Type B pancreatic cell (in vitro differentiated cells): ENCODE measurements around the gene CREM. TPM values are rescaled to one million over a fixed set of nuclear protein-coding genes. Genes with fewer than 3 reads are reported as not detected.
A peak's percentile ranks its signal among the peaks of the same experiment; 100 is the strongest.
"Not testable (repeated sequence)": the region's sequence is repeated elsewhere in the genome, so short reads cannot be mapped to it uniquely, and the experiment has no call there.

Experiments used
- DNase-seq: peaks from one replicate; pipeline ENCODE4 v3.0.0; 2021; ENCODE audit warnings: mixed read lengths; ENCODE audit not compliant: unreplicated experiment; ENCODE audit errors: extremely low spot score
- H3K27ac Mint-ChIP-seq: 2 replicates; pipeline ENCODE4 v1.8.0; 2021; ENCODE audit warnings: mild to moderate bottlenecking, mixed read lengths
- H3K27me3 Mint-ChIP-seq: 2 replicates; pipeline ENCODE4 v1.8.0; 2021; ENCODE audit warnings: mixed read lengths
- H3K36me3 Mint-ChIP-seq: 2 replicates; pipeline ENCODE4 v1.8.0; 2021; ENCODE audit warnings: mixed read lengths
- H3K4me1 Mint-ChIP-seq: one replicate; pipeline ENCODE4 v1.8.0; 2021; ENCODE audit warnings: mixed read lengths; ENCODE audit not compliant: unreplicated experiment
- H3K4me3 Mint-ChIP-seq: 2 replicates; pipeline ENCODE4 v1.8.0; 2021; ENCODE audit warnings: mild to moderate bottlenecking, mixed read lengths
- H3K9me3 Mint-ChIP-seq: 2 replicates; pipeline ENCODE4 v1.8.0; 2021; ENCODE audit warnings: mixed read lengths
- long read RNA-seq: library from polyadenylated mRNA; unstranded; transcript quantifications from one replicate; pipeline ENCODE4 v2.0.0, GENCODE V29; 2020
- total RNA-seq: library from RNA; stranded (reverse); gene quantifications from 2 replicates; pipeline ENCODE4 v1.2.1, GENCODE V29; 2021; ENCODE audit warnings: low replicate concordance
- TF ChIP-seq, protein P1 (sequence below): fragments of 200-600 bp; sonication (generic); conservative IDR thresholded peaks from 2 replicates; pipeline ENCODE4 v1.5.0; 2021; ENCODE audit warnings: antibody characterized with exemption, mild to moderate bottlenecking

The CREM gene
- total RNA-seq = 17.8 and 26.9 TPM in 2 replicates
- long read RNA-seq, transcript CREM-211 (4 exons, 1,207 nt) = major isoform, 7 of 32 reads
- long read RNA-seq, partial matches to known transcripts = 1 of 32 reads
- long read RNA-seq, other reads (novel, unspliced or antisense) = 14 of 32 reads

GRCh38 chr10:35126530-35127288 lies at the start of gene CREM:
TSS of gene CREM (plus strand) at chr10:35126846. CDS start at chr10:35137836, 10,990 bp downstream.
- Mint-ChIP-seq H3K4me3 (peak within 1 kb of the TSS; percentile 92), H3K27ac (peak within 1 kb of the TSS; percentile 97), H3K9me3 (no peaks in the 10 kb centered on the region), H3K36me3 (peaks cover 3% of the 10 kb centered on the region), H3K4me1 (peaks cover 19% of the 10 kb centered on the region), H3K27me3 (no peaks in the 10 kb centered on the region)
- peak; percentile 99 for DNase-seq
- TF ChIP-seq, protein P1, sequence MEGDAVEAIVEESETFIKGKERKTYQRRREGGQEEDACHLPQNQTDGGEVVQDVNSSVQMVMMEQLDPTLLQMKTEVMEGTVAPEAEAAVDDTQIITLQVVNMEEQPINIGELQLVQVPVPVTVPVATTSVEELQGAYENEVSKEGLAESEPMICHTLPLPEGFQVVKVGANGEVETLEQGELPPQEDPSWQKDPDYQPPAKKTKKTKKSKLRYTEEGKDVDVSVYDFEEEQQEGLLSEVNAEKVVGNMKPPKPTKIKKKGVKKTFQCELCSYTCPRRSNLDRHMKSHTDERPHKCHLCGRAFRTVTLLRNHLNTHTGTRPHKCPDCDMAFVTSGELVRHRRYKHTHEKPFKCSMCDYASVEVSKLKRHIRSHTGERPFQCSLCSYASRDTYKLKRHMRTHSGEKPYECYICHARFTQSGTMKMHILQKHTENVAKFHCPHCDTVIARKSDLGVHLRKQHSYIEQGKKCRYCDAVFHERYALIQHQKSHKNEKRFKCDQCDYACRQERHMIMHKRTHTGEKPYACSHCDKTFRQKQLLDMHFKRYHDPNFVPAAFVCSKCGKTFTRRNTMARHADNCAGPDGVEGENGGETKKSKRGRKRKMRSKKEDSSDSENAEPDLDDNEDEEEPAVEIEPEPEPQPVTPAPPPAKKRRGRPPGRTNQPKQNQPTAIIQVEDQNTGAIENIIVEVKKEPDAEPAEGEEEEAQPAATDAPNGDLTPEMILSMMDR = peak; percentile 97

DNA sequence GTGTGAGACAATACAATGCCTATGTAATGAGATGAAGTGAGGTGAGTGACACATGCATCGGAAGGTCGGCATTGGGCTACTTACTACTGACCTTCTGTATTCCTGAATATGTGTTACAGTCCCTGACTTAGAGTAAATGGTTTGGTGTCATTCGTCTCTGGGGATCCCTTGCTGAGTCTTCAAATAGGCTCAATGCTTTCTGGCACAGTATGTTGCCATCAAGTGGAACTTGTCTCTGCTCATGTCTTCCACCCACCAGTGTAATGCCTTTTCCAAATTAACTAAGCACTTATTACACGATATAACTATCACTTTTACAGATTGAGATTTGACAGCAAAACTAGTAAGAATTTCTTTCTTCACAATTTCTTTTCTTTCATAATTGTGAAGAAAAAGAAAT lies 47.4 kb upstream of the CREM start:
- H3K4me3 Mint-ChIP-seq = no peak overlapping the region
- peaks cover 7% of the 10 kb centered on the region for H3K9me3 Mint-ChIP-seq
- H3K36me3 Mint-ChIP-seq = peaks cover 31% of the 10 kb centered on the region
- TF ChIP-seq, protein P1 = no peak
- H3K27ac Mint-ChIP-seq = no peak overlapping the region
- no peak for DNase-seq
- H3K4me1 Mint-ChIP-seq = peaks cover 1% of the 10 kb centered on the region
- H3K27me3 Mint-ChIP-seq = no peaks in the 10 kb centered on the region

DNA sequence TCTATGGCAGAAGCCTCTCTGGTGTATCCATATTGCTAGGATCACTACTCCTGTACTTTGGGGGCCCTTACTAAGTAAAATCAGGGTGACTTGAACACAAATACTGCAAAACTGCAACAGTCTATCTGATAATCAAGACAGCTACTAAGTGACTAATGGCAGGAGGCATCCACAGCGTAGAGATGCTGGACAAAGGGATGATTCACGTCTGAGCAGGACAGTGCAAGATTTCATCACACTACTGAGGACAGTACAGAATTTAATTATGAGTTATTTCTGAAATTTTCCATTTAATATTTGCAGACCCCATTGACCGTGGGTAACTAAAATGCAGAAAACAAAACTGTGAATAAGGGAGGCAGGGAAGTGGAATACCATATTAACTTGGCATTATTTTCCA lies 46.9 kb upstream of the CREM start:
- no peak for DNase-seq
- H3K4me3 Mint-ChIP-seq = no peak overlapping the region
- H3K27ac Mint-ChIP-seq = no peak overlapping the region
- H3K9me3 Mint-ChIP-seq = peaks cover 5% of the 10 kb centered on the region
- TF ChIP-seq, protein P1 = no peak
- peaks cover 29% of the 10 kb centered on the region for H3K36me3 Mint-ChIP-seq
- H3K27me3 Mint-ChIP-seq = no peaks in the 10 kb centered on the region
- H3K4me1 Mint-ChIP-seq = no peaks in the 10 kb centered on the region

DNA sequence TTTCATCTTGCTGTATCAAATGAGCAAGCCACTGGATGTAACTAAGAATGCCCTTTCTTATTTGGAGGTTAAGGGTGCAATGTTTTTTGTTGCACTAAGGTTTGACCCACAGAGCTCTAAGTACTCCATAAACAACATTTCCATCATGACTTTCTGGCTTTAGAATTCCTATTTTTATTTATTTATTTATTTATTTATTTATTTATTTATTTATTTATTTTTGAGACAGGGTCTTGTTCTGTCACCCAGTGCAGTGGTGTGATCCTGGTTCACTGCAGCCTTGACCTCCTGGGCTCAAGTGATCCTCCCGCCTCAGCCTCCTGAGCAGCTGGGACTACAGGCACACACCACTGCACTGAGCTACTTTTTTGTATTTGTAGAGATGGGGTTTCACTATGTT lies 46.4 kb upstream of the CREM start:
- not testable (repeated sequence) for H3K9me3 Mint-ChIP-seq, H3K4me1 Mint-ChIP-seq, DNase-seq, H3K27ac Mint-ChIP-seq, H3K4me3 Mint-ChIP-seq, H3K27me3 Mint-ChIP-seq
- peaks cover 26% of the 10 kb centered on the region for H3K36me3 Mint-ChIP-seq

- no peak for DNase-seq
- Mint-ChIP-seq H3K4me3 (no peak overlapping the region), H3K27ac (no peak overlapping the region), H3K27me3 (no peaks in the 10 kb centered on the region), H3K36me3 (peaks cover 29% of the 10 kb centered on the region), H3K9me3 (peaks cover 5% of the 10 kb centered on the region), H3K4me1 (peaks cover 8% of the 10 kb centered on the region)
- TF ChIP-seq, protein P1 = no peak
Observed at GRCh38 chr10:35083242-35083641, 43.4 kb upstream of the CREM start.

DNA sequence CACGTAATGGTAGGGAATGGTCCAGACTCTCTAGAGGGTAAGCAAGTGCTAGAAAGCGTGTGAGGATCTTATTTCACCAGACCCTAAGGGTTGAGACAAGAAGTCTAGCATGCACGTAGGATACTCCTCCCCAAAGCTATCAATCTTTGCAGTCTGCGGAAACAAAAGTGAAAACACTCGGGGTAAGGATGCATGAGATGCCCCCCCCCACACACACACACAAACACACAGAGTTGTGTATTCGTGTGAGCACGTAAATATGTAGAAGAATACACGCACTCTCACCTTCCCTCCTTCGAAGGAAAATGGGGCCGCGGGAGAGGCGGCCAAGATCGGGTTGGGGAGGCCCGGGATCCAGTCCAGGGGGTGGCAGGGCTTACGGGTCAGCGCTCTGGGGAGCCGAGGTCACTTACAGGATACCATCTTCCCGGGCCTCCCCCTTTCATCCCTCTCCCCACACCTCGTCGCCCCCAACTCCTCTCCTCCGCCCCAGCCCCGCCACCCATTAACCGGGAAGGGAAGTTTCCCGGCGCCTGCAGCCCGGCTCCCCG lies 37.0 kb upstream of the CREM start:
- H3K27me3 Mint-ChIP-seq = peaks cover 2% of the 10 kb centered on the region
- H3K9me3 Mint-ChIP-seq = no peaks in the 10 kb centered on the region
- H3K4me3 Mint-ChIP-seq = peak overlapping the region; percentile 98
- TF ChIP-seq, protein P1 = no peak
- peaks cover 9% of the 10 kb centered on the region for H3K36me3 Mint-ChIP-seq
- peaks cover 16% of the 10 kb centered on the region for H3K4me1 Mint-ChIP-seq
- no peak for DNase-seq
- H3K27ac Mint-ChIP-seq = peak overlapping the region; percentile 95
